Measurements from ENCODE around the gene AUTS2.

The AUTS2 gene

DNA sequence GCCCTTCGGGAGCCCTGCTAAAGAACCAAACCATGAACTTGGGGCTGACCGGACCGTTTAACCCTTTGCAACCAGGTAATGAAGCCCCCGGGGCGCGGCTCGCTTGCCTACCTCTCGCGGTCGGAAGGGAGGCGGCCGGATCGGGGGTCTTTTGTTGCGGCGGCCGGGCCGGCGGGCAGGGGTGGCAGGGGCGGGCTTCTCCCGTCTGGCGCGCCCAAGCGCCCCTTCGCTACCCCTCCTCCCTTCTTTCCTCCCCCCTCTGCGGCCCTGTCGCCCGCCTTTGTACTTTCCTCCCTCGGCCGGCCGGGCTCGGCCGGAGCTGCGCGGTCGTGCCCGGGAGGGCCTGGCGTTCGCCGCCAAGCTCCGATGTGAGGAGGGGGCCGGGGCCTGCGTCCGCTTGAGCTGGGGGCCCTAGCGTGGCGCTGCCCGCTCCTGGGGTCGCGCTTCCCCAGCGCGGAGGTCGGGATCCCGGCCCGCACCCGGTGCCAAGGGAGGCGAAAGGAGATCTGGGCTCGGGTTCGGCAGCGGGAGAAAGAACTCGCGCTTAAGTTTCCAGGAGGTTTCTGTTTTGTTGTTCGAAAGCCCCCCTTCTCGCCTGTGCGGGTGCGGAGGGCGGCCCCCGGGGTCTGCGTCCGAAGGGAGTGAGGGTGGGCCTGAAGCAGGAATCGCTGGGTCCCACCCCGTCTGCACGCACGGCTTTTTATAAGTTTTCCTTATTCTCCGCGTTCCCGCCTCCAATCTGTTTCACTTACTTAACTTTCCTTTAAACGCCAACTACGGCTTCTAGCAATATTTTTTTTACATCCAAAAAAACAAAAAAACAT, 1096.9 kb downstream of the AUTS2 start:
- TF ChIP-seq, protein P1, sequence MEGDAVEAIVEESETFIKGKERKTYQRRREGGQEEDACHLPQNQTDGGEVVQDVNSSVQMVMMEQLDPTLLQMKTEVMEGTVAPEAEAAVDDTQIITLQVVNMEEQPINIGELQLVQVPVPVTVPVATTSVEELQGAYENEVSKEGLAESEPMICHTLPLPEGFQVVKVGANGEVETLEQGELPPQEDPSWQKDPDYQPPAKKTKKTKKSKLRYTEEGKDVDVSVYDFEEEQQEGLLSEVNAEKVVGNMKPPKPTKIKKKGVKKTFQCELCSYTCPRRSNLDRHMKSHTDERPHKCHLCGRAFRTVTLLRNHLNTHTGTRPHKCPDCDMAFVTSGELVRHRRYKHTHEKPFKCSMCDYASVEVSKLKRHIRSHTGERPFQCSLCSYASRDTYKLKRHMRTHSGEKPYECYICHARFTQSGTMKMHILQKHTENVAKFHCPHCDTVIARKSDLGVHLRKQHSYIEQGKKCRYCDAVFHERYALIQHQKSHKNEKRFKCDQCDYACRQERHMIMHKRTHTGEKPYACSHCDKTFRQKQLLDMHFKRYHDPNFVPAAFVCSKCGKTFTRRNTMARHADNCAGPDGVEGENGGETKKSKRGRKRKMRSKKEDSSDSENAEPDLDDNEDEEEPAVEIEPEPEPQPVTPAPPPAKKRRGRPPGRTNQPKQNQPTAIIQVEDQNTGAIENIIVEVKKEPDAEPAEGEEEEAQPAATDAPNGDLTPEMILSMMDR (IDR thresholded peaks at IDR 0.05): no peak
- Histone ChIP-seq H3K27ac (peak overlapping the region; percentile 87 to 88), H3K4me3 (peak overlapping the region; percentile 83 to 93), H3K27me3 (no peaks in the 10 kb centered on the region), H3K4me1 (peaks cover 0 to 25% (median 12%) of the 10 kb centered on the region in 4 donors), H3K9me3 (no peaks in the 10 kb centered on the region), H3K36me3 (no peaks in the 10 kb centered on the region)
- intact Hi-C loops (cut with DNase I; ENCODE audit: low total_unique reads): loop anchor here (5.0 kb wide), 1 partner anchor 653 kb away; no protein-coding TSS in a partner anchor
- peak; percentile 25 to 68 for DNase-seq

DNA sequence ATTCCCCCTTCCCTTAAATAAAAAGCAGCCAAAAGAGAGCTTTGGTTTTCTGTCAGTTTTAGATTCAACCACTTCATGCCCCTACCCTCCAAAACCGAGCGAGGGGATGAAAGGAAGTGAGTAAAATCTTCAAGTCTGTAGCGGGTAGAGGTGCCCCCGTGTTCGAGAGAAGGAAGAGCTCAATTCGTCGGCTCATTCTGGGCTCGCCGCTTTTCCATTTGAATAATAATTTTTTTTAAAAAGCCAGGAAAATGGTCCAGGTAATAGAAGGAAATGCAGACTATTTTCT, 1097.5 kb downstream of the AUTS2 start:
- DNase-seq: no peak
- Histone ChIP-seq H3K4me1 (peaks cover 0 to 25% (median 12%) of the 10 kb centered on the region in 4 donors), H3K4me3 (peak overlapping the region; percentile 83 to 93), H3K27me3 (no peaks in the 10 kb centered on the region), H3K9me3 (no peaks in the 10 kb centered on the region), H3K36me3 (no peaks in the 10 kb centered on the region), H3K27ac (peak overlapping the region; percentile 87 to 88)
- TF ChIP-seq, protein P1 (IDR thresholded peaks at IDR 0.05): no peak
- intact Hi-C loops (cut with DNase I; ENCODE audit: low total_unique reads): loop anchor here (5.0 kb wide), 1 partner anchor 653 kb away; no protein-coding TSS in a partner anchor

DNA sequence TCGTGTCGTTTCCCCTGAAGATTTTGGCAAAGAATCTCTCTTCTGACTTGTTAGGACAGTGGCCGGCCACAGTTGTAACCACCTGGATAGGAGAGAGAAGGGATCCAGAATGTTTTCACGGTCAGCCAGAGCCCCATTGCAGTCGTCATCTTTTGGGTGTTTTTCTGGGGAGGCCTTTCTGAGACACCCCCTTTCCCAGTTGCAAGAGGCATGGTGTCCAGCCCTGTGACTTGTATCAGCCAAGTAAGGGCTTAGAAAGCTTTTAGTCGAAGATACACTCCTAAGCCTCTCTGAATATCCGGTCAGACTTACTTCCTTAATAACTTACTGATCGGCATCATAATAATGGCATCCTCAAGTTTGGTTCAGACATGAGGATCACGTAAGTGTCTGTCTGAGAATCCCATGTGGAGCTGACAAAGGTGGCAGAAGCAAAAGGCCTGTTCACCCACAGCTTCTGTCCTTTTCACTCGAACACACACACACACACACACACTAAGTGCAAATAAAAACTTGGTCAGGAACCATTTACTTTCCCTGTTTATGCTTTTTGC, 1098.0 kb downstream of the AUTS2 start:
- intact Hi-C loops (cut with DNase I; ENCODE audit: low total_unique reads): loop anchor here (5.0 kb wide), 1 partner anchor 654 kb away; no protein-coding TSS in a partner anchor
- DNase-seq: no peak
- Histone ChIP-seq H3K4me3 (peak overlapping the region; percentile 83 to 93), H3K27me3 (no peaks in the 10 kb centered on the region), H3K9me3 (no peaks in the 10 kb centered on the region), H3K27ac (peak overlapping the region; percentile 87 to 88), H3K4me1 (peaks cover 0 to 25% (median 14%) of the 10 kb centered on the region in 4 donors), H3K36me3 (no peaks in the 10 kb centered on the region)
- TF ChIP-seq, protein P1 (IDR thresholded peaks at IDR 0.05): no peak

DNA sequence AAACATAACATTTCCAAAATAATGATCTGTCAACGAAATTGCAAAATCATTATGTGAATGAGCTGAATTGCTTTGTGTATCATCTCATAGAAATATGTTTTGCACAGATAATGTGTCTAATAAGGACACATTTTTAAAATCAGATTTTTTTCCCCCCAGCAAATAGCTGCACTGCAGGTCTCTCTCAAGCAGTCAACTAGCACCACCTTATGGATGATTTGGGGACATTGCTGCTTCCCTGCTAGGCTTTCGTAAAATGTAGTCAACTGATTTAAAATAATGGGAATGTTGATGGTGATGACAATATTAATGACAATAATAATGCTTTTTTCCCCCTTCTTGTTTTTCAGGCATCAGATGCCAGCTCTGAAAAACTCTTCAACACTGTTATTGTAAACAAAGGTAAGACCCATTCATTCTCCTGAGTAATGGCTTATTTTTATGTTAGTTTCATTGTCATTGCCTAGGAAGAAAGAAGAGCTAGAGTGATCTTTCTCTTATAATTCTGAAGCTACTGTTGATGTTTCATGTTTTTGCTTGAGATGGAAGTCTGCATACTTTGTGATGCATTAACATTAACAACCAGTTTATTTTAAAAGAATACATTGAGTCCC, 1100.1 kb downstream of the AUTS2 start:
- H3K4me1 ChIP-seq: peaks cover 0 to 20% (median 11%) of the 10 kb centered on the region in 4 donors
- intact Hi-C loops (cut with DNase I; ENCODE audit: low total_unique reads): loop anchor here (5.0 kb wide), 1 partner anchor 656 kb away; no protein-coding TSS in a partner anchor
- TF ChIP-seq, protein P1 (IDR thresholded peaks at IDR 0.05): peak; percentile 77 to 87
- no peaks in the 10 kb centered on the region for H3K36me3 ChIP-seq
- DNase-seq: no peak
- no peak overlapping the region for H3K4me3 ChIP-seq
- no peaks in the 10 kb centered on the region for H3K9me3 ChIP-seq
- no peaks in the 10 kb centered on the region for H3K27me3 ChIP-seq
- H3K27ac ChIP-seq: no peak overlapping the region

DNA sequence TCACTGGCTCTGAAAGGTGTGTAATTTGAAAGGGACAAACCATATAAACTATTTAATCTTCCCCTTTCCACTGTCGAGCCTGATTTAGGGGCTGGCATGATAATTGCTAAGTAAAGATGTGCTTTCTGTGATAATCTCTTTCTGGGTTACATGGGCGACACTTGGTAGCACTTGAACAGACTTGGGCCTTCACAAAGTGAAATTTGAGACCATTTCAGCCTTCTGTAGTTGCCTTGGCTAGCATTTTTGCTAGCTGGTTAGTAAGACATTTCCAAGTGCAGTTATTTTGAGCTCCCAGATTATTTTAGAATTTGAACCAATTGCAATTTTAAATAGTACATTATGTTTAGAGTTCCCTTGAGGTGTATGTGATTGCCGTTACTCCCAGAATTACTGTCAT, 1101.0 kb downstream of the AUTS2 start:
- Histone ChIP-seq H3K36me3 (no peaks in the 10 kb centered on the region), H3K27me3 (no peaks in the 10 kb centered on the region), H3K4me3 (no peak overlapping the region), H3K27ac (no peak overlapping the region), H3K4me1 (peaks cover 0 to 19% (median 9%) of the 10 kb centered on the region in 4 donors), H3K9me3 (no peaks in the 10 kb centered on the region)
- intact Hi-C loops (cut with DNase I; ENCODE audit: low total_unique reads): loop anchor here (5.0 kb wide), 1 partner anchor 657 kb away; no protein-coding TSS in a partner anchor
- TF ChIP-seq, protein P1 (IDR thresholded peaks at IDR 0.05): no peak
- DNase-seq: no peak
